OCI-LY7 (cell line): ENCODE results near the gene DFFB. TPM values are rescaled to one million over a fixed set of nuclear protein-coding genes. Genes with fewer than 3 reads are reported as not detected.

ENCODE experiments used
- BruUV-seq: library from RNA; stranded (reverse); fragments of 400-500 nt; replicated peaks from 2 replicates; lab custom pipeline; 2021; lab: Mats Ljungman, UMichigan
- CTCF ChIA-PET: fragments of 300-600 bp; sonication (Branson Sonifier 250); formaldehyde crosslinking; loops from one replicate; lab custom pipeline; 2022; ENCODE audit warnings: antibody characterized with exemption; ENCODE audit not compliant: unreplicated experiment; lab: Charles Lee
- POLR2A ChIA-PET: fragments of 300-600 bp; sonication (Branson Sonifier 250); formaldehyde crosslinking; loops from one replicate; lab custom pipeline; 2022; ENCODE audit warnings: antibody characterized with exemption; lab: Charles Lee
- DNase-seq: peaks from one replicate; pipeline ENCODE4 v3.0.0-alpha.2; 2015; ENCODE audit warnings: low spot score
- H2AFZ ChIP-seq: fragments of 200-600 bp; sonication (generic), shearing (Covaris generic); 2 replicates; pipeline ENCODE4 v1.6.1; 2014; ENCODE audit warnings: mild to moderate bottlenecking, antibody characterized with exemption, low read length, moderate library complexity
- H3K27ac ChIP-seq: fragments of 200-600 bp; sonication (generic); 2 replicates; pipeline ENCODE4 v1.5.1; 2014; ENCODE audit warnings: mixed run types, low read depth, mild to moderate bottlenecking, moderate library complexity, low read length, inconsistent platforms; ENCODE audit not compliant: poor library complexity, severe bottlenecking
- H3K36me3 ChIP-seq: fragments of 200-600 bp; sonication (generic); 2 replicates; pipeline ENCODE4 v1.6.1; 2014; ENCODE audit warnings: mild to moderate bottlenecking, antibody characterized with exemption, low read length, moderate library complexity, mixed read lengths; ENCODE audit not compliant: insufficient read depth
- H3K4me1 ChIP-seq: fragments of 200-600 bp; sonication (generic); 2 replicates; pipeline ENCODE4 v1.5.1; 2014; ENCODE audit warnings: mild to moderate bottlenecking, low read length; ENCODE audit not compliant: insufficient read depth, poor library complexity, severe bottlenecking
- H3K4me2 ChIP-seq: fragments of 200-600 bp; sonication (generic); 2 replicates; pipeline ENCODE4 v1.6.1; 2014; ENCODE audit warnings: mild to moderate bottlenecking, low read length
- H3K4me3 ChIP-seq: fragments of 200-600 bp; sonication (generic); 2 replicates; pipeline ENCODE4 v1.5.1; 2014; ENCODE audit warnings: mild to moderate bottlenecking, low read depth, low read length; ENCODE audit not compliant: poor library complexity, severe bottlenecking
- H3K79me2 ChIP-seq: fragments of 200-600 bp; sonication (generic); 2 replicates; pipeline ENCODE4 v1.6.1; 2016; ENCODE audit warnings: low read depth, mild to moderate bottlenecking, low read length, moderate library complexity, mixed read lengths; ENCODE audit not compliant: insufficient read depth
- H3K9me2 ChIP-seq: fragments of 200-600 bp; sonication (generic); 2 replicates; pipeline ENCODE4 v1.6.1; 2016; ENCODE audit warnings: mild to moderate bottlenecking, low read length, mixed read lengths; ENCODE audit not compliant: insufficient read depth
- H3K9me3 ChIP-seq: fragments of 200-600 bp; sonication (generic); 2 replicates; pipeline ENCODE4 v1.6.1; 2014; ENCODE audit warnings: mild to moderate bottlenecking, mixed run types, low read length, mixed read lengths
- H4K20me1 ChIP-seq: fragments of 200-600 bp; sonication (generic); 2 replicates; pipeline ENCODE4 v1.6.1; 2014; ENCODE audit warnings: mild to moderate bottlenecking, antibody characterized with exemption, low read length, moderate library complexity, mixed read lengths; ENCODE audit not compliant: insufficient read depth
- EZH2phosphoT487 ChIP-seq: fragments of 200-600 bp; sonication (generic); IDR thresholded peaks from 2 replicates; pipeline ENCODE4 v1.6.1; 2018; ENCODE audit warnings: low read depth, borderline replicate concordance, mild to moderate bottlenecking, mixed run types, antibody characterized with exemption, low read length, moderate library complexity, mixed read lengths
- intact Hi-C: fragments of 100-400 bp; cut with micrococcal nuclease; formaldehyde crosslinking; loops from one replicate; pipeline ENCODE4 v1.10.0; 2022; ENCODE audit not compliant: unreplicated experiment
- total RNA-seq, 2 experiments: library from RNA; depleted of rRNA in 1 of 2; stranded (reverse); fragments of >200 nt in 1 of 2; shearing (Covaris generic) in 1 of 2; gene quantifications; 2 replicates each; pipeline ENCODE4 v1.2.3, GENCODE V29; 2014 to 2022
- TF ChIP-seq, protein P1 (sequence below): fragments of 200-600 bp; sonication (generic); conservative IDR thresholded peaks from 2 replicates; pipeline ENCODE4 v1.5.1; 2014; ENCODE audit warnings: mild to moderate bottlenecking, antibody characterized with exemption, low read length, moderate library complexity, mixed read lengths

The DFFB gene
- total RNA-seq, 2 experiments from 2014 or later, result 15.2 to 17.9 TPM

GRCh38 chr1:3898475-3898735 lies 41.1 kb downstream of the DFFB start:
- peaks cover 65% of the 10 kb centered on the region for H3K79me2 ChIP-seq
- H3K4me1 ChIP-seq, result peaks cover 38% of the 10 kb centered on the region
- ChIA-PET CTCF (no interaction called here), POLR2A (interaction anchor here (0.7 kb wide), 1 partner anchor 878 kb away, joined by 3 read pairs; no protein-coding TSS in a partner anchor)
- no peak for TF ChIP-seq EZH2phosphoT487
- TF ChIP-seq, protein P1, sequence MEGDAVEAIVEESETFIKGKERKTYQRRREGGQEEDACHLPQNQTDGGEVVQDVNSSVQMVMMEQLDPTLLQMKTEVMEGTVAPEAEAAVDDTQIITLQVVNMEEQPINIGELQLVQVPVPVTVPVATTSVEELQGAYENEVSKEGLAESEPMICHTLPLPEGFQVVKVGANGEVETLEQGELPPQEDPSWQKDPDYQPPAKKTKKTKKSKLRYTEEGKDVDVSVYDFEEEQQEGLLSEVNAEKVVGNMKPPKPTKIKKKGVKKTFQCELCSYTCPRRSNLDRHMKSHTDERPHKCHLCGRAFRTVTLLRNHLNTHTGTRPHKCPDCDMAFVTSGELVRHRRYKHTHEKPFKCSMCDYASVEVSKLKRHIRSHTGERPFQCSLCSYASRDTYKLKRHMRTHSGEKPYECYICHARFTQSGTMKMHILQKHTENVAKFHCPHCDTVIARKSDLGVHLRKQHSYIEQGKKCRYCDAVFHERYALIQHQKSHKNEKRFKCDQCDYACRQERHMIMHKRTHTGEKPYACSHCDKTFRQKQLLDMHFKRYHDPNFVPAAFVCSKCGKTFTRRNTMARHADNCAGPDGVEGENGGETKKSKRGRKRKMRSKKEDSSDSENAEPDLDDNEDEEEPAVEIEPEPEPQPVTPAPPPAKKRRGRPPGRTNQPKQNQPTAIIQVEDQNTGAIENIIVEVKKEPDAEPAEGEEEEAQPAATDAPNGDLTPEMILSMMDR, result no peak
- H2AFZ ChIP-seq, result no peak overlapping the region
- peak overlapping the region; percentile 96 for H3K4me3 ChIP-seq
- no peaks in the 10 kb centered on the region for H4K20me1 ChIP-seq
- intact Hi-C loops, result no loop called here
- H3K36me3 ChIP-seq, result peaks cover 51% of the 10 kb centered on the region
- no peak for DNase-seq
- no peaks in the 10 kb centered on the region for H3K9me2 ChIP-seq
- H3K4me2 ChIP-seq, result peak overlapping the region; percentile 91
- H3K9me3 ChIP-seq, result peaks cover 24% of the 10 kb centered on the region; the same call in 1 of the 2 replicates
- H3K27ac ChIP-seq, result no peak overlapping the region
- TSS peak; percentile 59 for BruUV-seq

- peaks cover 42% of the 10 kb centered on the region for H3K4me1 ChIP-seq
- peak overlapping the region; percentile 96 for H3K4me3 ChIP-seq
- no peak overlapping the region for H2AFZ ChIP-seq
- peak overlapping the region; percentile 91 for H3K4me2 ChIP-seq
- CTCF ChIA-PET, result interaction anchor here (0.6 to 0.8 kb wide), 2 partner anchors 42 to 128 kb away, joined by 3 to 4 read pairs; partner anchors contain the start of genes CEP104 and DFFB
- H3K36me3 ChIP-seq, result peaks cover 44% of the 10 kb centered on the region
- DNase-seq, result peak; percentile 36
- H3K79me2 ChIP-seq, result peaks cover 62% of the 10 kb centered on the region
- no TSS peak for BruUV-seq
- no peaks in the 10 kb centered on the region for H3K9me2 ChIP-seq
- intact Hi-C loops, result no loop called here
- POLR2A ChIA-PET, result interaction anchor here (0.7 to 1.2 kb wide), 5 partner anchors 10 to 878 kb away, joined by 3 to 4 read pairs (median 3); no protein-coding TSS in a partner anchor
- TF ChIP-seq, protein P1, result no peak
- no peak for TF ChIP-seq EZH2phosphoT487
- no peaks in the 10 kb centered on the region for H4K20me1 ChIP-seq
- H3K9me3 ChIP-seq, result peaks cover 24% of the 10 kb centered on the region; the same call in 1 of the 2 replicates
- H3K27ac ChIP-seq, result peak overlapping the region; percentile 100
These were observed 41.9 kb downstream of the DFFB start for GRCh38 chr1:3898994-3899753.
